ENCODE data around the gene THTPA.
"Not testable (repeated sequence)": the region's sequence is repeated elsewhere in the genome, so short reads cannot be mapped to it uniquely, and the experiment has no call there.

THTPA gene

DNA sequence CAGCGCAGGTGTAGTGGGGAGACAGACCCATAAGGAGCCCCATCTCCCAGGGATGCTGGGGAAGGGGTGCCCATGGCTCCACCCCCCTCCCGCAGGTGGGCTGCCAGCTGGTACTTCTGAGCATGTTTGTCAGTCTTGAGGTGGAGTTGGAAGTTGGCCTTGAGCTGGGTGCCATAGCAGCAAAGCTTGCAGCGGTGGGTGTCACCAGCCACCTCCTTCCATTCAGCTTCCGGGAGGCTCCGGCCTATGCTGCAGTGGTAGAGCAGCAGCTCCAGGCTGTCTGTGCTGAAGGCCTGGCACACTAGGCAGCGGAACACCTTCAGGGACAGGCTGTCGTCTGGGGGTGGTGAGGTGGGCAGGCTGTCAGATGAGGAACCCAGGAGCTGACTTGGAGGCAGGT, 23.4 kb upstream of the THTPA start:
- H3K4me2 ChIP-seq = no peak overlapping the region

DNA sequence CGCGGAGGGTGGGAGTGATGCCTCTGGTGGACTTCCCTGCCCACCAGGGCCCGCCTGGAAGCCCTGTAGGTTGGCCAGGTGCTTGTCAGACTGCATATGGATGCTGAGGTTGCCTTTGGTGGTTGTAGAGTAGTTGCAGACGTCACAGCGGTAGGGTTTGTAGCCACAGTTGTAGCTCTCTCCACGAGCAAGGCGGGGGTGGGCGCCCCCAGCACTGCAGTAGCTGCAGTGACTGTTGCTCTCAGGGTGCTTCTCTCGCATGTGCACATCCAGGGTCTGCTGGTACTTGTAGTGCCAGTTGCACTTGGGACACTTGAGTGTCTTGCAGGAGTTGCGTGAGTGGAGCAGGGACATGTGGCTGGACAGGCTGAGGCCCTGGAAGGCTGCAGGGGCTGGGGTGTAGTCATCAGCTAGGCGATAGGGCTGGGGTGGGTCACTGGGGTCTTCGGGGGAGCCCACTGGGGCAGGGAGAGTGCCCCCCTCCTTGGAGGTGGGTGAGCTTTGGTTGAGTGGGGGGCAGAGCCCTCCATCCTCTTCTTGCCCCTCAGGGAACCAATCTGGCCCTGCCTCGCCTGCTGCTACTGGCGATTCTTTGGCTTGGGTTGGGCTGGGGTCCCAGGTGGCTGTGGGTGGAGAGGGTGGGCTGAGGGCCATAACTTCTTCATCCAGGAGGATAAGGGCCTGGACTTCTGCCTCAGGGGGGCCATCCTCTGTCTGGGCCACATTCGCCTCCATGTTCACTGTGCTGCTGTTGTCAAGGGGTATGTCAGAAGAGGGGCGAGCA, 22.2 kb upstream of the THTPA start:
- no peak overlapping the region for H3K4me3 ChIP-seq
- H4K20me1 ChIP-seq = no peaks in the 10 kb centered on the region
- no peak for TF ChIP-seq Cebpa-rat (IDR thresholded peaks at IDR 0.05)
- no peak overlapping the region for H3K9ac ChIP-seq
- no peaks in the 10 kb centered on the region for H3K9me3 ChIP-seq
- H3K4me2 ChIP-seq = no peak overlapping the region
- H3K27me3 ChIP-seq = no peaks in the 10 kb centered on the region
- H3K27ac ChIP-seq = no peak overlapping the region
- peaks cover 29% of the 10 kb centered on the region for H3K4me1 ChIP-seq
- H3K36me3 ChIP-seq = peaks cover 26% of the 10 kb centered on the region

More for the DNA sequence above, 23.4 kb upstream of the THTPA start:
- Histone ChIP-seq H3K9me3 (no peaks in the 10 kb centered on the region), H3K4me1 (peaks cover 24% of the 10 kb centered on the region), H3K36me3 (peaks cover 35% of the 10 kb centered on the region), H3K27me3 (no peaks in the 10 kb centered on the region), H4K20me1 (no peaks in the 10 kb centered on the region), H3K27ac (no peak overlapping the region), H3K9ac (no peak overlapping the region), H3K4me3 (no peak overlapping the region)
- no peak for TF ChIP-seq Cebpa-rat (IDR thresholded peaks at IDR 0.05)

DNA sequence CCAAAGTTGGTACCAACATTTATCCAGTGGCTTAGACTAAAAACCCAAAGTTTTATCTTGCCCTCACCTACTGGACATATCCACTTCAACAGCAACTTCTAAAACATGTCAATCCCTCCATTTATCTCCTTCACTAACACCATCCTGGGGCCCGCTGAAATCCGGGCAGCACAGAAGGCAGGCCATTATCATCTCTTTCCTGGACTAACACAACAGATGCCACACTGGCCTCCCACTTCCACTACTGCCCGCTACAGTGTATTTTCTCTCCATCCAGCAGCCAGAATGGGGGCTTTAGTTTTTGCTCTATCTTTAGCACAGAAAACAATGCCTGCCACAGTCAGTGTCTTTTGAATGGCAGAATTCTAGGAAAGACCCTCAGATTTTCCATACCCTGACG, 20.1 kb upstream of the THTPA start:
- H3K36me3 ChIP-seq = peaks cover 26% of the 10 kb centered on the region
- no peaks in the 10 kb centered on the region for H3K27me3 ChIP-seq
- H3K4me3 ChIP-seq = no peak overlapping the region
- H3K9ac ChIP-seq = no peak overlapping the region
- no peak overlapping the region for H3K4me2 ChIP-seq
- H3K9me3 ChIP-seq = no peaks in the 10 kb centered on the region
- no peaks in the 10 kb centered on the region for H4K20me1 ChIP-seq
- H3K4me1 ChIP-seq = peaks cover 17% of the 10 kb centered on the region
- TF ChIP-seq Cebpa-rat (IDR thresholded peaks at IDR 0.05) = no peak
- no peak overlapping the region for H3K27ac ChIP-seq

DNA sequence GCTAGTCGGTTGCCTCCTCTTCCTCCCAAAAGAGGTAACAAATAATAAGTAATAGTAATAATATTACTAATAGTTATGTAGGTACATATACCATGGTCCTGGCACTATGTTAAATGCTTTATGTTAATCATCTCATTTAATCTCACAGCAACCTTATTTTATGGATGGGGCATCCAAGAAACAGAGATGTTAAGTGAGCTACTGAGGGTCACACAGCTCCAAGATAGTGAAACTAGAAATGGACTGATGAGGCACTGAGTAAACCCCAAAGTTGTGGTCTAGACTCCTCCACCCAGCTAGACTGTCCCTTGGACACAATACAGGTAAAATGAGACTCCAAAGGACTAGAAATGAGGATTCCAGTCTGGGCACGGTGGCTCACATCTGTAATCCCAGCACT, 19.6 kb upstream of the THTPA start:
- Histone ChIP-seq H3K4me1 (peaks cover 12% of the 10 kb centered on the region), H3K9me3 (no peaks in the 10 kb centered on the region), H3K36me3 (peaks cover 26% of the 10 kb centered on the region), H4K20me1 (no peaks in the 10 kb centered on the region), H3K27me3 (no peaks in the 10 kb centered on the region), H3K4me3 (no peak overlapping the region), H3K27ac (no peak overlapping the region), H3K4me2 (no peak overlapping the region), H3K9ac (no peak overlapping the region)
- TF ChIP-seq Cebpa-rat (IDR thresholded peaks at IDR 0.05) = no peak

DNA sequence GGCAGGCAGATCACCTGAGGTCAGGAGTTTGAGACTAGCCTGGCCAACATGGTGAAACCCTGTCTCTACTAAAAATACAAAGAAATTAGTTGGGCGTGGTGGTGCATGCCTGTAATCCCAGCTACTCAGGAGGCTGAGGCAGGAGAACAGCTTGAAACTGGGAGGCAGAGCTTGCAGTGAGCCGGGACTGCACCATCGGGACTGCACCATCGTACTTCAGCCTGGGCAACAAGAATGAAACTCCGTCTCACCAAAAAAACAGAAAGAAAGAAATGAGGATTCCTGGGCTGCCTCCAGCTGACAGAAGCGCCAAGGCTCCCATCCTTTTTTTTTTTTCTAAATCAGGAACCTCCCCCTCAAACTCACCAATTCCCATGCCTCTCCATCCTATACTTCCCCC, 19.2 kb upstream of the THTPA start:
- peaks cover 26% of the 10 kb centered on the region for H3K36me3 ChIP-seq
- H3K27ac ChIP-seq, H3K4me1 ChIP-seq, H3K27me3 ChIP-seq, H3K9me3 ChIP-seq, H3K4me2 ChIP-seq, H4K20me1 ChIP-seq, H3K4me3 ChIP-seq, H3K9ac ChIP-seq: not testable (repeated sequence)

DNA sequence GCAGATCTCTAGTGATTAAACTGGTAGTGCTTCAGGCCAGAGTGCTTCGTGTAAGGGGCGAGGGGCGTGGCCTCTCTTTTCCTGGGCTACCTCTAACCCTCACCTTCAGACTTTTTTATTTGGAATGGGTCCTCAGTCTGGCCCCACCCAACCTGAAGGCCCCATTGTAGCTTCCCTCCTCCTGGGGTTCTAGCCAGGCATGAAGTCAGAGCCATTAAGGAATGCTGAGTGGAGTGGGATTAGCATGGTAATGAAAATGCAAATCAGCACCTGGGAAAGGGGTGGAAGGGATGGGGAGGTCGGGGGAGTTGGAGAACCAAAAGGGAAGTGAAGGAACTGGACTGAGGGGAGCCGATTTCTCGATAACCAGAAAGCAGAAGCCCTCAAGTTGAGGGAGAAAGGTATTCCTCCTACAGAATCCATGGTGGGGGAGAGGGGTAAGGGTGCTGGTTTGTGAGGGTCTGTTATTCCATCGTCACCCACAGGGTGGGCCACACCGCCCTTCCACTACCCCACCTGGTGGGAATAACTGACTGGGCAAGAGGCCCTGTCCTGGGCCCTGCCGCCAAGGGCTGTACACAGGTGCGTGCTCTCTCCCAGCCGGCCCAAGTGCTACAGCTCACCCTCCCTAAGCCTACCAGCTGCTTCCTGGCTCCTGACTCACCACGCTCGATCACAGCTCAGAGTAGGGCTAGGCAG, 18.6 kb upstream of the THTPA start:
- H3K9me3 ChIP-seq = no peaks in the 10 kb centered on the region
- H3K9ac ChIP-seq = no peak overlapping the region
- H3K27ac ChIP-seq = 0 out of 2 replicates have a peak overlapping the region, but pooled peaks have one; percentile 13
- H3K27me3 ChIP-seq = no peaks in the 10 kb centered on the region
- peaks cover 8% of the 10 kb centered on the region for H3K4me1 ChIP-seq
- H3K36me3 ChIP-seq = peaks cover 28% of the 10 kb centered on the region
- no peak overlapping the region for H3K4me3 ChIP-seq
- no peaks in the 10 kb centered on the region for H4K20me1 ChIP-seq
- no peak for TF ChIP-seq Cebpa-rat (IDR thresholded peaks at IDR 0.05)
- H3K4me2 ChIP-seq = peak overlapping the region; percentile 22

DNA sequence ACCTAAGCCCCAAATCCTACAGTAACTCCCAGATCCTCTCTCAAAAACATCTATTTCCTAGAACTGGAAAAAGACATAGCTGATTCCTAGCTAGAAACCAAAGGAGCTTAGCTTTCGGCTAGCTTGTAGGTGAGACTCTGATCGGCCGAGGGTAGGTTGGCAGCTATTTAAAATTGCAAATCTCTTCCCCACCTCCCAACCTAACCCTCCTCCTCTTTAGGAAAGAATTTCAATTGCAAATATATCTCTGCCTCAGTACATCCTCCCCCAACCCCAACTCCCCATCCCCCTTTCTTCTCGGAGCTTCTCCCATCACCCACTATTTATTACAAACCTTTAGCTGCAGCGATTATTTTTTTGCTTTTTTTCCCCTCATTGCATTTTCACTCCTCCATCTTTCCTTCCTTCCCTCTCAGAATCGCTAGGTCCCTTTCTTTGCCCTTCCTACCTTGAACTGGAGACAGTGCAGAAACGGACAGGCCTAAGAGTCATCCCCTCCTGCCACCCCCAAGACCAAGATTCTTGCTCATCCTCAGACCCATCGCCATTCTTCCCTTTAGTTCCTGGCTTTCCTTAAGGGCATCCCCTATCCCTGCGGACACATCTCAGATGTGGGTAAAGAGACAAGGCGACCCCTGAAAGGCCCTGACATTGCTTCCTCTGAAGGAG, 17.9 kb upstream of the THTPA start:
- no peaks in the 10 kb centered on the region for H4K20me1 ChIP-seq
- TF ChIP-seq Cebpa-rat (IDR thresholded peaks at IDR 0.05) = no peak
- H3K4me1 ChIP-seq = peaks cover 8% of the 10 kb centered on the region
- peak overlapping the region; percentile 22 for H3K4me2 ChIP-seq
- H3K9me3 ChIP-seq = no peaks in the 10 kb centered on the region
- peaks cover 28% of the 10 kb centered on the region for H3K36me3 ChIP-seq
- H3K9ac ChIP-seq = no peak overlapping the region
- H3K27ac ChIP-seq = 0 out of 2 replicates have a peak overlapping the region, but pooled peaks have one; percentile 13
- no peak overlapping the region for H3K4me3 ChIP-seq
- no peaks in the 10 kb centered on the region for H3K27me3 ChIP-seq

DNA sequence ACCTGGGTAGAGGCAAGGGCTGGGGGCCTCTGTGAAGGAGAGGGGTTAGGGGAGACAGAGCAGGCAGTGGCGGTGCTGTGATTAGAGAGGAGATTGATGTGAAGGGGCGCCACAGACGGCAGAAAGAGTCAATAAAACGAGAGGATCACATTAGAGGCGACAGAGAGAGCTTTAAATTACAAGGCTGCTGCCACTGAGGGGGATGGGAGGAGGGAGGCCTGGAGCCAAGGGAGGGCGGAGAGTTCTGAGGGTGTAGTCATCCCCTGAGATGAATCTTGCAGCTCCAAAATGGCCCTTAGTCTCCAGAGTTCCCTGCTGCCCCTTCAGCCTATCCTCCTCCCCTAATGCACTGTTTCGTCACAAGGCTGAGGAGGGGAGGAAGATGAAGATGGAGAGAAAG, 17.3 kb upstream of the THTPA start:
- peaks cover 8% of the 10 kb centered on the region for H3K4me1 ChIP-seq
- no peak overlapping the region for H3K4me3 ChIP-seq
- H3K9ac ChIP-seq = no peak overlapping the region
- TF ChIP-seq Cebpa-rat (IDR thresholded peaks at IDR 0.05) = no peak
- no peak overlapping the region for H3K4me2 ChIP-seq
- peaks cover 22% of the 10 kb centered on the region; the same call in 1 of the 2 replicates for H3K36me3 ChIP-seq
- no peaks in the 10 kb centered on the region for H3K9me3 ChIP-seq
- no peaks in the 10 kb centered on the region for H4K20me1 ChIP-seq
- no peaks in the 10 kb centered on the region for H3K27me3 ChIP-seq
- no peak overlapping the region for H3K27ac ChIP-seq

DNA sequence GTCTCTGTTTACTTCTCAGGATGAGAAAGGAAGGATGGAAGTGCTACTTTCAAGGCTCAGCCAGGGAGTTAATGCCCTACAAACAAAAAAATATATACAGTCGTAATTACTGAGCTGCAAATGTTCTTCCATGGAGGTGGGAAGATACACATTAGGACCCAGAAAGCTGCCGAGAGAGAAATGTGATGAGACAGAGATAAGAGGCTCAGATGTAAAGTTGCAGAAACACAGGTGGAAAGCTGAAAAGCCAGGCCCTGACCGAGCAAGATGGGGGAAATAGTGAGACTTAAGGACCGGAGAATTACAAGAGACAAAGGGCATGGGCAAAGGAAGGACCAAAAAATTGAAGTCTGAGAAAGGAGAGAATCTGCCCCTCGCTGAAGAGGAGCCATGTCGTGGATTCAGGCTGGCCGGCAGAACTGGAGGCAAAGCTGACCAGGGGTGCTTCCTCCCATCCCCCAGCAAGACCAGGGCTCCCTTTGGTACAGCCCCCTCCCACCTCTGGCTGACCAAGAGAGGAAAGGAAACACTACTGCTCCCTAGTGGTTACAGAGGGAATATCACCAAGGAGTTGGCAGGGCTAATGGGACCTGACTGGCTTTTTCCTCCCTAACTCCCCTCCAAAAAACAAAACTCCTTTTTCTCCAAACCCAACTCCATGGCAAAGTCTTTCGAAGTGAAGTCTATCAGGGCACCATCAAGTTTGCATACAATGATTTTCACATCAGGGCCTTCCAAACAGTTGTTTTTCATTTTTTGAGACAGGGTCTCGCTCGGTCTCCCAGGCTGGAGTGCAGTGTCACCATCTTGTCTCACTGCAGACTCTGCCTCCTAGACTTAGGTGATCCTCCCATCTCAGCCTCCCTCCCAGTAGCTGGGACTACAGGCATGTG, 16.6 kb upstream of the THTPA start:
- TF ChIP-seq Cebpa-rat (IDR thresholded peaks at IDR 0.05) = no peak
- no peaks in the 10 kb centered on the region for H3K27me3 ChIP-seq
- H3K4me2 ChIP-seq = no peak overlapping the region
- no peaks in the 10 kb centered on the region for H4K20me1 ChIP-seq
- no peak overlapping the region for H3K27ac ChIP-seq
- H3K4me1 ChIP-seq = peaks cover 9% of the 10 kb centered on the region
- no peak overlapping the region for H3K9ac ChIP-seq
- no peaks in the 10 kb centered on the region for H3K9me3 ChIP-seq
- H3K4me3 ChIP-seq = no peak overlapping the region
- H3K36me3 ChIP-seq = peaks cover 16% of the 10 kb centered on the region; the same call in 1 of the 2 replicates
